PFSK-1 (cell line): Measurements from ENCODE around the gene S100A12.

Experiments used
- FOXP2 ChIP-seq: optimal IDR thresholded peaks from 2 replicates; pipeline ENCODE3; 2011; ENCODE audit warnings: borderline replicate concordance, control low read depth, inconsistent platforms; ENCODE audit not compliant: insufficient read depth; ENCODE audit errors: extremely low read length, extremely low read depth
- POLR2AphosphoS5 ChIP-seq: IDR thresholded peaks from 2 replicates; pipeline ENCODE4 v1.6.1; 2012; ENCODE audit warnings: low read depth, mild to moderate bottlenecking, control low read depth, low read length, moderate library complexity
- REST ChIP-seq, 2 experiments: IDR thresholded peaks; 2 replicates each; pipeline versions ENCODE4 v1.6.1 to v1.8.0; 2011 to 2012; ENCODE audit warnings: low read depth in 2 of 2, low read length in 2 of 2, control low read depth in 1 of 2, inconsistent platforms in 1 of 2, mild to moderate bottlenecking in 1 of 2, moderate library complexity in 1 of 2; ENCODE audit not compliant: insufficient read depth in 1 of 2
- SIN3A ChIP-seq: IDR thresholded peaks from 2 replicates; pipeline ENCODE4 v1.6.1; 2012; ENCODE audit warnings: mild to moderate bottlenecking, low read length, moderate library complexity, borderline replicate concordance; ENCODE audit not compliant: insufficient read depth
- TAF1 ChIP-seq: IDR thresholded peaks from 2 replicates; pipeline ENCODE4 v1.6.1; 2012; ENCODE audit warnings: low read length, control low read depth, borderline replicate concordance; ENCODE audit not compliant: insufficient read depth

DNA sequence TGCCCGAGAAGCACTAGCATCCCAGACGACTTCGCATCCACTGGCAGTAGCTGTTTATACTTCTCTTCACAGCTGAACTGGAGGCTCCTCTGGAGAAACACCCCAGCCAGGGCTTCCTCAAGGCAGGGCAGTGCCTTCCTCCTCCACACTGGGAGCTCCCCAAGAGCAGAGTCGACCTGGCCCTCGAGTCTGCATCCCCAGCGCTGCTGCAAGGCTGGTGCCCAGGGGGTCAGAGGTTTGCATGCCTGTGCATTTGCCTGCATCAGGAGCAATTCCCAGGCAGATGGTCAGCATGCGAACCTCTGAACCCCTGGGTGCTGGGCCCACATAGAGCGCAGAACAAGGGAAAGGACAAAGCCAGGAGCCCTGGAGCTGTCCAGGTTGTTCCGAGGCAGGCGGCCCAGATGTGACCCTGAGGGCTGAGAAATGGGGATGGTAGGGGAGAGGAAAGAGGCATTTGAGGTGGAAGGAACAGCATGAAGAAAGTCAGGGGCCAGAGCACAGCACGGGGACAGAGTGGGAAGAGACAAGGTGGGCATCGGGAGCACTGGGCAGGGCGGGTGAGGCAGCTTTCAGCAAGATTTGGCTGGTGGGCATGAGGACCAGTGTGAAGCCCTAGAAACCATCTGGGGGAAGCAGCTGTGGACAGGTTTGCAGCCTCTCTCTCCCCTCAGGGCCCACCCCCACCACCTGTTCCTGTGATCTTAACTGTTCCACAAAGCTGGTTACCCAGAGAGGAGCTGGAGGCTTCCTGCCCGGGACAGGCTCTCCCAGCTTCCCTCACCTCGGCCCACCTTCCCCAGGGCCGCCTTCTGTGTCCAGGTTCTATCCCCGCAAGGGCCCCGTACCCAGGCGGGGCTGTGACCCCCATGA, 21.9 kb upstream of the S100A12 start:
- no peak for TF ChIP-seq POLR2AphosphoS5
- TF ChIP-seq REST (IDR thresholded peaks at IDR 0.05; ENCODE audit: insufficient read depth in 1 of 2, low read depth in 2 of 2, low read length in 2 of 2): no peak
- no peak for TF ChIP-seq SIN3A
- TF ChIP-seq TAF1: no peak
- TF ChIP-seq FOXP2: no peak
